Activated CD4-positive, alpha-beta T cell treated with anti-CD3 and anti-CD28 coated beads, Interleukin-10, Interleukin-2, amounts not matched to agents 100 ng/mL and 50 ng/mL, durations not matched to agents 16 hours and 8 hours (primary cell): ENCODE results near the gene ZDHHC22.

ENCODE experiments used
- DNase-seq: peaks from one replicate; pipeline ENCODE4 v3.0.0-alpha.2; 2020

Gene ZDHHC22

DNA sequence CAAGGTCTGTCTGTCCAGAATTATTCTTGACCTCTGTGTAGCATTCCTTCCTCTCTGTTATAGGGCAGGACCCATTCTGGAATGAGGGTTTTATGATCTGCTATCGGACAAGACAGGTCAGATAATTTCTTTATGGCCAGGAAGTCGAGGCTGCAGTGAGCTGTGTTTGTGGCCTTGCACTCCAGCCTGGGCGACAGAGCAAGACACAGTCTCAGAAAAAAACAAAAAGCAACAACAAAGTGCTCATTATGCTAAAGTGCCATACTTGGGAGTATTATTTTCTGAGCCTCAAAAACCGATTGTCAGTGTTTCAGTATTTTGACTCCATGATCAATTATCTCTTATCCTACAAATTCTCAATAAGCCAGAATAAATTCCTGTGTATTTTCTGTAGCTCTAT lies 39.4 kb downstream of the ZDHHC22 start:
- no peak for DNase-seq

DNA sequence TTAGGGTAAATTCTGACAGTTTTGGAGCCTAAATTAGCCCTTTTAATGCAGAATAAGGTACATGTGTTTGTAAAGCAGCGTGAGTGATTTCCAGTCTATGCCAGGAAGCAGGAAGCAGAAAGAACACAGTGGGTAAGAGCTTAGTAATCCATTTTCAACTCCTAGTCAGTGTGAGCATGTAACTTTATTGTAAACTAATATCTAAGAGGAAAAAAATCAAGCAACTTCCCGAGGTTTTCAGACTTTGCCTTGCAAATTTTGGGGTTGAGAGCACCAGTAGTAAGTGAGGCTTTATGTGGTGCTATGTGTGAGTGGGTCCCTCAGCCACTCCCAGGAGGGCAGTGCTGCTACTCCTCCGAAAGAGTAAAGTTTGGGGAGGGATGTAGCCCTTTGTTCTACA lies 40.6 kb downstream of the ZDHHC22 start:
- DNase-seq = peak; percentile 16

DNA sequence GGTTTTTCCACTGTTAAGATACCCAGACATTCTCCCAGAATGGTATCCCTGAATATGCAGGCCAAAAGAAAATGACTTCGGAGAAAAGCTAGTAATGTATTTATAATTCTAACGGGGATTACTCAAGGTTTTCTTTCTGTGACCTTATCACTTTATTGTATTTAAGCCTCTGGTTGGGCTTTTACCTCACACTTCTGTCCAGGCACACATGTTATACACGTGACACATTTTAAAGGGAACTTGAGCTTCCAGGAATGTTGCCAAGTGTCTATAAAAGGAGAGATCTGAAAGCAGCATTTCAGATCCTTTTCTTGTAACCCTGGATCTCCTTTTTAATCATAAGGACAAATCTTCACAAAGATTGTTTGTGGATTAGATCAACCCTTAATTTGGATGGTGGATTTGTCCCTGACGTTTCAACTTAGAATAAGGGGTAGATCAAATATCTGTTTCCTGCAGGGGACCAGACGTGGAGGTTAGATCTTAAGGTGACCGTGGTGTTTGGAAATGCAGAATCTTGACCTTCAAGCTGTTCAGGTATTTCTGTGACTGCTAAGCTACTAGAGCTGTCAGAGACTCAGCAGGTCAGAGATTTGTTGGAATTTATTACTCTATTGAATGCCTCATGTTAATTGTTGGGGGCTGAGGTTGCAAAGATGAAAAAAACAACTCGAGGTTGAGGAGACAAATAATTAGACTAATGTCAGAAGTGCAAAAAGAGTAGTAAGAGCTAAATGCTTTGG lies 42.0 kb downstream of the ZDHHC22 start:
- no peak for DNase-seq

DNA sequence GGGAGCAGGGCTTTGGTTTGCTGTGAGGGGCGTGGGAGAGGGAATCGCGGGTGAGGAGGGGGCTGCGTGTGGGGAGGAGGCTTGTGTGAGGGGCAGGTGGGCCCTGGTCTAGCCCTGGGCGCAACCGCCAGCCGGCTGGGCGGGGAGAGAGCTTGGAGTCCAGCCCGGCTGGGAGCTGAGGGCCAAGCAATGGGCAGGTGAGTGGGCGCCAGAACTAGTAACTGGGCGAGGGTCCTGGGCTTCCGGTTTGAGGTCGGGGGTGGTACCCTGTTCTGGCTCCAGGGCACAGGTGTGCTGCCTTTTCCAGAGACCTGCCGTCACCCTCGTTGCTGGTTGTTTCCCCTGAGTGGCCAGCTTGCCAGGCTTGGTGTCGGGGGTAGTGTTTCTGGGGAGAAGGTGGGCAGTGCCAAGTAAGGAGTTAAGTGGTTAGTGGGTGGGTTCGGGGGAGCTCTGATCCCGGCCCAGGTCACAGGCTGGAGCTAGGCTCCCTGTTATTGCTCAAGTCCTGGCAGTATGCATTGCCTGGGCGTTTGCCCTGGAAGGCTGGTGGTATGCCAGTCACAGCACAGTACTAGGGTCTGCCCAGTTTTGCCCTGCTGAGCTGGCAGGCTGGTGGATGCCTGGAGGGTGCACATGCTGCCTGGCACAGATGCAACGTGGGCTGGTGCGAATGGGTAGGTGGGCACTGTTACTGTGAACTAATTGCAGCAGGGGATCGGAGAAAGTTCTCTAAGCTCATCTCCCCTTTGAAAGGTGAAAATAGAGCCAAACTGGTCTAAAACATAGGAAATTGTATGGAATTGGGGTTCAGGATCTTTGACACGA lies 42.9 kb downstream of the ZDHHC22 start:
- DNase-seq = peak; percentile 20

DNA sequence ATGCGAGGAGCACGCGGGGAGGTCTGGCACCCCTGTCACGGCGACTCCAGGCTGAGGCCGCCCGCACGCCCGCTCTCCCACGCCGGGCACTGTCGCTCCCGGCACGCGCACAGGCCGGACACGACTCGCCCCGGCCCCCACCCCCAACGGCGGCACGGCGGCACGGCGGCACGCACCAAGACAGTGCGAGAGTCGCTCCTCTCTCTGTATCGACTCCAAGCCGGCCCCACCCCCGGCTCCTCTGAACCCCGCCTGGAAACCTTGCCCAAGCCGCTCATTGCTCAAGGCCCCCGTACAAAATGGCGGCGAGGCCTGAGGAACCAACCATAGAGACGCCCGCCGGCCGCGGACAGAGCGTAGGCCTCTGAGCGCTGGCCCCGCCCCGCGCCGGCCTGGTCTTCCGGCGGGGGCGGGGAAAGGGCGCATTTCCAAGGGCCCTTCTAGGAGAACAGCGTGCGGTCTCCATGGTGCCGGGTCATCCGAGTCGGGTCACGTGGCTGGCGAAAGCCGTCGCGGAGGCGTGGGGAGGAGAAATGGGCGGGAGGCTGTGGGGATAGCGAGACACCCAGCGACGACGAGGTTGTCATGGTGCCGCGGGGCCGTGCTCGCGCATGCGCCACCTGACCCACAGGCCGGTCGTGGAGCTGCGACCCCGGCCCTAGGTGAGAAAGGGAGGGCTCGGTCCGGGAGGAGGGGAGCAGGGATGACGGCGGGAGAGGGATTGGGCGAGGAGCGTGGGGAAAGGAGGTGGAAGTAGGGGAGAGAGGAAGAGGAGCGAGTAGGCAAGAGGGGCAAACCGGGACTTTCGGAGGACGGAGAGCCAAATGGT lies 43.7 kb downstream of the ZDHHC22 start, which contains the start of gene CIPC:
Gene CIPC, plus strand, starts transcription at position 559 of the 829 bp plus-strand sequence. CDS start 7,451 bp downstream, outside the sequence.
- DNase-seq = peak; percentile 100

DNA sequence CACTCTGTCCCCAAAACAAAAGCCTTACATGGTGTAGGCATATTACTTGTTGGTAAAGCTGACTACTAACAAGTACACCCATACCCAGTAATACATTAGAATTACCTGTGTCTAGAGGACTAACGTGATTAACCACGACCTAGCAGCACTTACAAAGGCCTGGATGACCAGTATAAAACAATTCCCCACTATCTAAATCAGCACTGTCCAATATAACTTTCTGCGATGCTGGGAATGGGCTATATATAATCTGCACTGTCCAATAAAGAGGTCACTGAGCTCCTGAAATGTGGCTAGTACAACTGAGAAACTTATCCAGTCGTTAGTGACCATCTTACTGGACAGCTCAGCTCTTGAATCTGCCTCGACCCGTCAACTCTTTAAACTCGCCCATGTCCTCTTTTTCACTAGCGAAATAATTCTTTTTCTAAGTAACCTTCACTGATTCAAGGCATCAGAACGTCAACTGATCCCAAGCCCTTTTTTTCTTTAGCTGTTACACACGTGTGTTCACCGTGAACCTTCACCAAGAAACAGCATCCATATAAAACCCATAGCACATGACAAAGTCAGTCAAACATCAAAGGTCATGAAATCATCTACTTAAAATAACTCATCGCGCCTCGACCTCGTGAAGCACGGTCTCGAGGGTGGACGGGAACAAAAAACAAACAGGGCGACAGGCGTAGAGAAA lies 44.4 kb downstream of the ZDHHC22 start:
- DNase-seq = no peak

DNA sequence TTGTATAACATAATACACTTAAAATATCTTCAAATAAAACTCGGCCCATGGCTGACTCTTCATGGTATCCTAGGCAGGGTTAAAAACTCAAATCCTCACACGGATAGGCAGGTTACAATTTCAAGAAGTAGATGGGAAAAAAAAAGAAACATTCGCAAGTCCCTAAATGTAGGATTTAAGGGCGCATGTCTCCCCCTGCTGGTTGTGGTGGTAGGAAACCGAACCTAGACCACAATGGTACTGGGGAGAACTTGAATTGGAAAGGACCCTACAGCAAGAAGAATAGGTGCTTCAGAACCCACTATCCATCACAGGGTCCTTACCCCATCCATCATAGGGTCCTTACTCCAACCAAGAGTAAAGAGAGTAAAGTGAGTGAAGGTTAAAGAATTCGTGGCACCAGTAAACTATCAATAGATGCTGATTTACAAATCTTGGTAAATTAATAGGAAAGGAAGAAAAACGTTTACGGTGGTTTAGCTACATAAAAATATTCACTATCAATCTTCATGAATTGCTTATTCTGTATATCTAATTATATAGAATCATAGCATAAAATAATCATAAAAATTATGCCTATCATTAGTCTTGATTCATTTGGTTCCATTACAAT lies 46.8 kb downstream of the ZDHHC22 start:
- peak; percentile 78 for DNase-seq

DNA sequence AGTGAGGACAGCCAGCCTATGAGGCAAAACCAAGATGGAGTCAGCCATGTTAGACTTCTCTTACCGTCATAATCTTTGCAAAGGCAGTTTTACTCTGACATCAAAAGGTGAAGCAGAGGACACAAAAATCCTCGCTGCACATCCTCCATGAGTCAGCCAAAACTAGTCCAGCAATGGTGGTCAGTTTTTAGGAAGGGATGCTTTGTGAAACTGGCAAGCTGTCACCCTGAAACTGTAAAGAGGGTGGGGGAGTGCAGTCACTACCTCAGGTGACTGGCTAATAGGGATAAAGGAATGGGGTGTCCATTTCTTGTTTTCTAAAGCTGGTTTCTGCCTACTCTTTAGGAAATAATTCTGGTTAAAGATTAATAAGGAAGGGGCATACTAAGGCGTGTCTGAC lies 48.9 kb downstream of the ZDHHC22 start:
- no peak for DNase-seq

DNA sequence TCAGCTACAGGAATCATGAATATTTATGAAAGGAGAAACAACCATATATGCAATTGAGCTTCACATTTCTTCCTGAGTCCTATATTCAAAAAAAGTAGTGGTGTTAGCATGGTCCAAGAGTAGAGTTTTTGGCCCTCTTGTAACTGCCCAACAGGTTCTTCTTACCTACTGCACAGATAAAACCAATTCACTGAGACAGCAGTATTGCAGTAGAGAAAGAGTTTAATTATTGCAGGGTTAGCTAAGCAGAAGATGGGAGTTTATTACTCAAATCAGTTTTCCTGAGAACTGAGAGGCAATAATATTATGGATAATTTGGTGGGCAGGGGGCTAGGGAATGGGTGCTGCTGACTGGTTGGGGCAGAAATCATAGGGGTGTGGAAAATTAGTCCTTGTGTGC lies 50.1 kb downstream of the ZDHHC22 start:
- no peak for DNase-seq

DNA sequence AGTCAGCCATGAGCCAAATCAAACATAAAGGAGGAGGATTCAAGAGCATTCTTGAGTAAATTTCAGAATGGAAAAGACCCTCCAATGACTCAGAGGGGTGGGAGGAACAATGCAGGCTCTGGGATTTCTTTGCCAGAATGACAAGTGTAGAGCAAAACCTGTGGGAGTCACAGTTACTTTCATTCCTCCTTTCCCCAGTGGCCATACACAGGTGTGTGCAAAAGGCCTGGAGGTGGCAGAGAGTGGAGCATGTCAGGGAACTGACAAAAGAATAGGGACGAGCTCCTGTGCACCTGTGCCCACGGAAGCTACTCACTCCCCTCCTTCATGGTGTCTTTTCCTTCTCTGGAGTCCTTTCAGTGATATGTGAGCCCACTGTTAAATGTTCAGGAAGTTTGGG lies 52.9 kb downstream of the ZDHHC22 start:
- no peak for DNase-seq

DNA sequence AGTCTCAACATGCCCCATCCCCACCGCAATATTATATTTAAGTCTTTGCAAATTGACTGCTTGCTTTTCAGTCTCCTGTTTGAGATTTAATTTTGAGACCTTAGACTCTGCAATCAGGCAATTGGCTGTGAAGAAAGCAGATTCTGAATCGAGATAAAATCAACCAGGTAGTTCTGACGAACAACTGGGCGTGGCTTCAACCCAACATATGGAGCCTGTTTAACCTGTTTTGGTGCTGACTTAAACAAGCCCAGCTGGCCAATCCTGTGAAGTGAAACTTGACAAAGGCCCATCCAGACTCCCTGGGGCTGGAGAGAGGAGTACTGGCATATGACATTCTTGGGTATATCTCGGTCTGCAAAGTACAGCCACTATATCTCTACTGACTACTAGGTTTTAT lies 53.4 kb downstream of the ZDHHC22 start:
- DNase-seq = no peak

DNA sequence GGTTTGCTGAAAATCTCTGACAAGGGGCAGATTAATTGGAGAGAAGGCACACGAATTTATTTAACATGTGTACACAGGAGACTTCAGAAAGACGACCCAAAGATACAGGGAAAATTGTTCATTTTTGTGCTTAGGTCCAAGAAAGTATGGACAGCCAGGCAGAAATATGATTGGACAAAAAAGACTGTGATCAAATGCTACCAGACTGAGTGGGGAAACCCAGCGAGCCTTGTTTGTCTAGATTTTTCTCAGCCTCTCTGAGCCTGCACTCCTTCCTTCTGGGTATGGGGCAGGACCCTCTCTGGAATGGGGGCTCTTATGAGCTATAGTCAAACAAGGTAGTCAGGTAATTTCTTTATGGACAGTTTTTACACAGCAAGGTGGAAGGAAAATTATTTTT lies 54.0 kb downstream of the ZDHHC22 start:
- no peak for DNase-seq

DNA sequence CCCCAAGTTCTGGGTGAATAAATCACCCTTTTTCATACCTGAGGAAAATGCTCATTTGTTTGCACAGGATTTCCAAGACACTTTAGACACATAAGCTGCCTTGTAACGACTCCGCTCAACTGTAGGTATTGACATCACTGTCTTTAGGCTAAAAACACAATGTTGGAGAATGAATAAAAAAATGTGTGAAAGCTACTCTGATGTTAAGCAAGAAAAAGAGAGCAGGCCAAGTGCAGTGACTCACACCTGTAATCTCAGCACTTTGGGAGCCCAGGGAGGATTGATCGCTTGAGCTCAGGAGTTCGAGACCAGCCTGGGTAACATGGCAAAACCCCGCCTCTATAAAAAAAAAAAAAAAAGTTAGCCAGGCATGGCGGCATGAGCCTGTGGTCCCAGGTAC lies 54.6 kb downstream of the ZDHHC22 start:
- no peak for DNase-seq

DNA sequence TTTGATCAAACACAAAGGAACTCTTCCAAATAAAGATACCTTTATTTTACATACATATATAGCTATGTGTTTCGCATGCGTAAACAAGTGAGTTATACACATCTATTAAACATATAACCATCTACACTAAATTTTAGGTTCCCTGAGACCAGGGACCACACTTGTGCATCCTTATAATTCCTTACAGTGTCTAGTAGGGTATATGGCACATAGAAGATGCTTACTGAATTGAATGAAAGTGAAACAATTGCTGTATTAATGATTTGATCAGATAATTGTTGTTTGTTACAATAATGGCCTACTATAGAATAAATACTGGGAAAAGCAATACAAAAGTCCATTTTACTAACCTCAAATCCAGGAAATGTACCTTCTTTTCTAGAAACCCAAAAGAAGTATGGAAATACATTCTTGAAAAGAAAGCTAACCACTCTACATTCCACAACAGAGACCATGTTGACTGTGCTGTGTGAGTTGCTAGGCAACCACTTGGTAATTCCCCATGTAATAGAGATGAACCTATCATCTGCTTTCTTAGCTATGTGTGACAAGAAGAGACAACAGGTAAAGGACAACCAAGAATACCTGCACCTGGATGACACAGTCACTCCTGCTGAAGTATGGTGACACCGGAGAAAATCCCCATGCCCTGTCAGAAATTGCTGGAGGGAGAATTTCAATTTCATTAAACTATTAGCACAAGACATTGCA lies 55.4 kb downstream of the ZDHHC22 start:
- no peak for DNase-seq

DNA sequence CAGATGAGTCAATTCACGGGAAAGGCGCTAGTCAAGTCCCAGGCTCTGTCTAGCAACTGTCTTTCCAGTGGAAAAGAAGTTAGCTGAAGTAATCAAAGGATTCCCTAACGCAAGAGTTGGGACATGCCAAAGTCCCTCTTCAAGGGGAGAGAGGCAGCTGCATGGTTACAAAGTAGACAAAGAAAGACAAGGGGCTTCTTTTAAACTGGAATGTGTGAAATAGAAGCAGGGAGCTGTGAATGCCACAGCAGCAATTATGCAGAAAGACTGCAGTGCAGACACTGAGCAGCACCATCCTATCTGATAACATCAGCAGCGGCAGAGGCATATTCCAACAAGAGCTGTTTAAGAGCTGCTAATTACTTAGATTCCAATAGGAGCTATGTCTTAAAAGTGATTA lies 56.1 kb downstream of the ZDHHC22 start:
- DNase-seq = no peak

DNA sequence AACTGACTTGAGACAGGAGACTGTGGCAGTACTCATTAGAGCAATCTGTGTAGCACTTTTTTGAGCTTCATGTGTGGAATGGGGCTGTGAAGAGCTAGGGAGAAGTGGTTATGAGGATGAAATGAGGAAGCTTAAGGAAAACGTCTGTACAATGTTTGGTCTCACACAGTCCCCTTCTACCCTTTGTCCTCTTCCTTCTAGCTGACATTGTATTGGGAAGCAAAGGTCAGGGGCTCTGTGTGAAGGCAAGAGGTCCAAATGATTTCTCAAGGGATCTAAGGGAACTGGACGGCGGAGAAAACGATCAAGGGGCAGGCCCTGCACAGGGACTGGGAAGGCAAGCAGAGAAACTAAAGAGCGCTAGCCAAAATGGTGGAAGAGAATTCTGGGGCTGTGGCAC lies 56.6 kb downstream of the ZDHHC22 start:
- DNase-seq = no peak

DNA sequence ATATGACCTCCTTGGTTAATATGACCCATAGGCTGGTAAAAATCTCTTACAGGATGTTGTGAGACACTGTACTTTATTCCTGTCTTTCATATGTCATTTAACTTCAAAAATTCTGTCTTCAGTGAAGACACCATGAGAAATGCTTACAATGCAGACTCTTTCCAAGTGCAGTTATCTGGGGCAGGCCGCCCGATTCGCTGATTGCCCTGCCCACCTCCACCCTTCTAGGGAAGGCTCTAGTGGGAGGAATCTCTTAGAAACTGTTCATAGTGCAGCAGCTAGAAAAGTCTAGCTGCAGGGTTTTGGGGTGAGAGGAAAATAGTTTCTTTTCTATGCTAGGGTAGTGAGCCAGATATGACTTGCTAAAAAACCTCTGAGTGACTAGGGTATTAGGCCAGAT lies 58.5 kb downstream of the ZDHHC22 start:
- DNase-seq = no peak

DNA sequence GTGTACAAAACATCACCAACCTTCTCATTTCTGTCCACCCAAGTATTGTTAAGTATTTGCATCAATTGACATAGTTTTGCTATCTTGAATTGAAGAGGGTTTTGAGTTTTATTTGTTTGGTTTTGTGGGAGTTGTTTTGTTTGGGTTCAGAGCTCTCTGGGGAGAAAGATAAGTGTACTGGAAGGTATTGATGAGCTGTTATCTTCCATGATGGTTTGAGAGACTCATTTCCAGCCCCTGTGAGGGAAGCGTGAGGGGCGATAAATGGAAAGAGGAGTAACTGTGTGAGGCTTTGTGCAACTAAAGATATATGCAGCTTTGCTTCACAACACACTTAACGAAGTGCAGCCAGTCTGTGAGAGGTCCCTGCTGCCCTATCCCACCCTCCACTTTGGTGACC lies 59.2 kb downstream of the ZDHHC22 start:
- DNase-seq = no peak
